Hepatic stellate cell (primary cell): Measurements from ENCODE around the gene S100A11.

ENCODE experiments used
- DNase-seq: peaks from one replicate; pipeline ENCODE4 v3.0.0; 2011; ENCODE audit warnings: low spot score

S100A11 gene

GRCh38 chr1:151984313-151984956, 52.4 kb downstream of the S100A11 start:
- DNase-seq: no peak
